Measurements from ENCODE around the gene HLCS. TPM values are rescaled to one million over a fixed set of nuclear protein-coding genes. Genes with fewer than 3 reads are reported as not detected.

HLCS gene
- total and polyA plus RNA-seq, 2 of the 8 experiments (the other 6 are each of a cell fraction or from before 2014, with no cell fraction given), result 4.7 to 12.2 TPM

GRCh38 chr21:36709868-36710728 is 256.4 kb downstream of the HLCS start (continued):
- TF ChIP-seq SIN3A (conservative IDR thresholded peaks at IDR 0.05 in 1 of 2, IDR thresholded peaks at IDR 0.05 in 1 of 2; ENCODE audit: low read depth in 1 of 2, low read length in 2 of 2) (0 out of 4 replicates have a peak, but pooled peaks of 1 of the 2 experiments have one; percentile 17), CHD1 (IDR thresholded peaks at IDR 0.05; ENCODE audit: low read depth, low read length) (0 out of 2 replicates have a peak, but pooled peaks have one; percentile 53), NANOG (IDR thresholded peaks at IDR 0.05; ENCODE audit: insufficient read depth, low read depth, low read length, poor library complexity, severe bottlenecking) (no peak)

Measured in H1 (cell line).